Kidney (tissue), 14 donors: ENCODE measurements around the gene BCL2L11. TPM values are rescaled to one million over a fixed set of nuclear protein-coding genes. Genes with fewer than 3 reads are reported as not detected.

Experiments
- DNase-seq, 5 donors: peaks; one replicate each; pipeline ENCODE4 v3.0.0-alpha.2; 2013 to 2020
- FAIRE-seq: peaks from 2 replicates; lab custom pipeline; 2012; peaks lifted over from hg19 to GRCh38; lab: Jason Lieb, UNC
- H3K27ac ChIP-seq, 2 donors: one replicate each; pipeline ENCODE4 v1.7.0; 2013; ENCODE audit warnings: low read depth in 2 of 2, low read length in 2 of 2, inconsistent platforms in 1 of 2
- H3K27me3 ChIP-seq: one replicate; pipeline ENCODE4 v1.7.1; 2013; ENCODE audit warnings: low read length, inconsistent platforms; ENCODE audit not compliant: control insufficient read depth, insufficient read depth
- H3K36me3 ChIP-seq, 3 donors: one replicate each; pipeline versions ENCODE4 v1.7.0 to v1.7.1; 2013; ENCODE audit warnings: low read length in 3 of 3, control low read depth in 1 of 3, inconsistent platforms in 1 of 3; ENCODE audit not compliant: insufficient read depth in 3 of 3, control insufficient read depth in 2 of 3
- H3K4me1 ChIP-seq, 3 donors: one replicate each; pipeline versions ENCODE4 v1.7.0 to v1.7.1; 2013; ENCODE audit warnings: low read length in 3 of 3, inconsistent platforms in 1 of 3, low read depth in 1 of 3; ENCODE audit not compliant: control insufficient read depth in 2 of 3, insufficient read depth in 2 of 3
- H3K4me3 ChIP-seq, 3 donors: one replicate each; pipeline versions ENCODE4 v1.7.0 to v1.8.1; 2013; ENCODE audit warnings: low read length in 3 of 3, control low read depth in 1 of 3, inconsistent platforms in 1 of 3
- H3K9ac ChIP-seq, 3 donors: one replicate each; pipeline versions ENCODE4 v1.7.0 to v1.7.1; 2013; ENCODE audit warnings: low read length in 3 of 3, control low read depth in 1 of 3, inconsistent platforms in 1 of 3
- H3K9me3 ChIP-seq, 3 donors: one replicate each; pipeline versions ENCODE4 v1.7.0 to v1.7.1; 2013; ENCODE audit warnings: low read length in 3 of 3, control low read depth in 1 of 3, inconsistent platforms in 1 of 3; ENCODE audit not compliant: control insufficient read depth in 2 of 3, insufficient read depth in 1 of 3
- CTCF ChIP-seq: IDR thresholded peaks from 3 replicates; pipeline ENCODE4 v1.5.1; 2012; ENCODE audit warnings: mild to moderate bottlenecking, moderate library complexity, borderline replicate concordance; ENCODE audit not compliant: insufficient read depth; ENCODE audit errors: extremely low read depth
- intact Hi-C: fragments of 100-400 bp; cut with DNase I; formaldehyde crosslinking; loops from one replicate; pipeline ENCODE4 v1.11.1; 2022
- polyA plus RNA-seq: library from polyadenylated mRNA; stranded (reverse); fragments of 350-450 nt; fragmentation: Illumina TruSeq; extraction: RNeasy Lipid Tissue Mini Kit (QIAGEN cat#74804); gene quantifications from one replicate; pipeline ENCODE4 v1.2.3, GENCODE V29; 2014; ENCODE audit warnings: low read depth, low replicate concordance; ENCODE audit not compliant: insufficient read depth
- total RNA-seq: library from RNA; stranded (reverse); fragmentation: NEBNext Ultra II Directional; extraction: Animal tissue kit (Norgen Biotek cat#: 25700); gene quantifications from one replicate; pipeline ENCODE4 v1.2.1, GENCODE V29; 2021
- donor health status: control.
- donor health status: control.
- donor health status: control.
- donor health status: control.
- donor health status: control.
- donor health status: DM: yes; HTN: yes; CAD: no.
- donor health status: Normal renal cell carcinoma (clear cell type).

The BCL2L11 gene
- total and polyA plus RNA-seq, 2 donors from 2014 or later, result 6.5 to 32.7 TPM

- no peak for TF ChIP-seq CTCF
- Histone ChIP-seq H3K9ac (no peak overlapping the region), H3K27ac (no peak overlapping the region), H3K9me3 (no peaks in the 10 kb centered on the region), H3K36me3 (peaks cover 0 to 14% (median 9%) of the 10 kb centered on the region in 3 donors), H3K4me3 (no peak overlapping the region), H3K27me3 (no peaks in the 10 kb centered on the region), H3K4me1 (peaks cover 0 to 10% (median 10%) of the 10 kb centered on the region in 3 donors)
- DNase-seq (no peak), FAIRE-seq (no peak)
- intact Hi-C loops, result no loop called here
These were observed 40.0 kb downstream of the BCL2L11 start for GRCh38 chr2:111160758-111161157.

- Histone ChIP-seq H3K9me3 (no peaks in the 10 kb centered on the region), H3K27ac (no peak overlapping the region), H3K36me3 (peaks cover 0 to 14% (median 9%) of the 10 kb centered on the region in 3 donors), H3K4me1 (peaks cover 0 to 10% (median 10%) of the 10 kb centered on the region in 3 donors), H3K27me3 (no peaks in the 10 kb centered on the region), H3K9ac (no peak overlapping the region), H3K4me3 (no peak overlapping the region)
- DNase-seq, result no peak
- no peak for TF ChIP-seq CTCF
- no peak for FAIRE-seq
- intact Hi-C loops, result no loop called here
These were observed 41.3 kb downstream of the BCL2L11 start for GRCh38 chr2:111161971-111162370.

GRCh38 chr2:111162718-111163331 lies 42.1 kb downstream of the BCL2L11 start:
- FAIRE-seq, result no peak
- Histone ChIP-seq H3K4me1 (peaks cover 0 to 10% (median 10%) of the 10 kb centered on the region in 3 donors), H3K36me3 (peaks cover 0 to 12% (median 8%) of the 10 kb centered on the region in 3 donors), H3K9ac (no peak overlapping the region), H3K9me3 (no peaks in the 10 kb centered on the region), H3K4me3 (no peak overlapping the region), H3K27ac (no peak overlapping the region), H3K27me3 (no peaks in the 10 kb centered on the region)
- intact Hi-C loops, result no loop called here
- DNase-seq, result peak in 1 of 5 donors; percentile 30
- no peak for TF ChIP-seq CTCF

GRCh38 chr2:111164078-111164477 lies 43.4 kb downstream of the BCL2L11 start:
- Histone ChIP-seq H3K36me3 (peaks cover 0 to 12% (median 4%) of the 10 kb centered on the region in 3 donors), H3K27ac (no peak overlapping the region), H3K4me3 (no peak overlapping the region), H3K27me3 (no peaks in the 10 kb centered on the region), H3K9ac (no peak overlapping the region), H3K9me3 (no peaks in the 10 kb centered on the region), H3K4me1 (peaks cover 0 to 10% (median 10%) of the 10 kb centered on the region in 3 donors)
- DNase-seq (no peak), FAIRE-seq (no peak)
- TF ChIP-seq CTCF, result no peak
- intact Hi-C loops, result no loop called here
